ENCODE data around the gene RUFY4.

GRCh38 chr2:218036371-218036770, 32.7 kb upstream of the RUFY4 start:
- TF ChIP-seq CTCF (IDR thresholded peaks at IDR 0.05) (no peak), POLR2A (IDR thresholded peaks at IDR 0.05) (no peak)

Measured in testis (tissue), 2 donors.